Cardiac fibroblast (primary cell): ENCODE measurements around the gene AKAP13.

Experiments
- DNase-seq, 2 donors: peaks; one replicate each; pipeline versions ENCODE4 v3.0.0 to v3.0.0-alpha.2; 2010; ENCODE audit warnings: low read depth in 2 of 2
- H3K4me3 ChIP-seq, 2 donors: replicated peaks in 1 of 2; 1 replicate in 1 of 2; 2 replicates in 1 of 2; pipeline ENCODE4 v1.5.1; 2011; ENCODE audit warnings: low read depth in 2 of 2, low read length in 2 of 2, mild to moderate bottlenecking in 2 of 2, moderate library complexity in 1 of 2
- CTCF ChIP-seq: IDR thresholded peaks from one replicate; pipeline ENCODE4 v1.5.1; 2011; ENCODE audit warnings: low read depth, mild to moderate bottlenecking, low read length, inconsistent platforms

Gene AKAP13

GRCh38 chr15:85766001-85766831 is 385.8 kb downstream of the AKAP13 start:
- no peak for DNase-seq
- no peak for TF ChIP-seq CTCF
- no peak overlapping the region for H3K4me3 ChIP-seq

DNA sequence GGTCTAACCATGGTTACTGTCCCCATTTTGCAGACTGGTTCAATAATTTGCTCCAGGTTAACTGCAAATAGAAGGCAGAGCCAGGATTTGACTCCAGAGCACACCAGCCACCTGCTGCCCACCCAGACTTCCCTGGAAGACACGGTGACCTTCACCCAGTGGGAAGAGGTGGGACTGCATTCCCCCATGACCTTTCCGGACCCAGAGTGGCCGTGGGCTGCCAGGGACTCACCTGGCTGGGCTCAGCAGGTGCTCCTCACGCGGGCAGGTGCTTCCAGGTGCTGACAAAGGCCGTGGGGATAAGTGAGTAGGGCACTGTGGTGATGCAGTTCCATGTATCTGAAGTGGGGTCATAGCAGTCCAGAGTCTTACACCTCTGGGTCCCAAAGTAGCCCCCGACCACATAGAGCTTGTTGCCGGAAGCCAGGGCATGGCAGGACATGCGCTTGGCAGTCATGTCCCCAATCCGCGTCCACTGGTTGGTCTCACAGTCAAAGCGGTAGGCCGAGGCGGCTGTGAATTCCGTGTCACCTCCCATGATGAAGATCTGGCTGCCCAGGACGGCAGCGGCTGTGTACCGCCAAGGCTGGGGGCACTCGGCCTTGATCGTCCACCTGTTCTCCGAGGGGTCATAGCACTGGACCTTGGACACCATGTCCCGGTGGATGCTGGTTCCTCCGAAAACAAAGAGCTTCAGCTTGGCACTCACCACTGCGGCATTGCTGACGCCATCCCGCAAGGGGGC is 387.6 kb downstream of the AKAP13 start:
- H3K4me3 ChIP-seq = no peak overlapping the region
- DNase-seq = no peak
- TF ChIP-seq CTCF = no peak

DNA sequence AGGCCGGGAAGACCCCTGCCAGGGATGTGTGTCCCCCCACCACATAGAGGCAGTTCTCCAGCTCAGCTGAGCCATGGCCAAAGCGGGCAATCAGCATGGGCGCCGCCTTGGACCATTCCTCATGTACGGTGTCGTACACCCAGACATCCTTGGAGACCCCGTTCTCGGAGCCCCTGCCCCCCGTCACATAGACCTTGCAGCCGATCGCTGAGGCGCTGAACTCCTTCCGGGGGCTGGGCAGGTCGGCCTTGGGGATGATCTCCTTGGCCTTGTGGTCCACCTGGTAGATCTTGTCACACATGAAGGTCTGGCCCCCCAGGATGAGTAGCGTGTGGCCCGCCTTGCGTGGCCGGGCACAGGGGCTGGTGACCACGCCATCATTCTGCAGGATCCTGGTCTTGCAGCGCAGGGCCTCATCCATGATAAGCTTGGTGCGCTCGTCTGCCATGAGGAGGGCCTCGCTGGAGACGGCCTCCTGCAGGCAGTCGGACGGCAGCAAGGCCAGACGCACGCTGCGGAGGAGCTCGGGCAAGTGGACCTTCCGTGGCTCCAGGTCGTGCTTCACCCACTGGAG is 388.3 kb downstream of the AKAP13 start:
- no peak overlapping the region for H3K4me3 ChIP-seq
- no peak for TF ChIP-seq CTCF
- DNase-seq = no peak

GRCh38 chr15:85769182-85769900 is 388.9 kb downstream of the AKAP13 start:
- no peak for TF ChIP-seq CTCF

GRCh38 chr15:85770096-85771041 is 390.0 kb downstream of the AKAP13 start:
- peak in 1 of 2 donors; percentile 48 for DNase-seq
- TF ChIP-seq CTCF = no peak
- H3K4me3 ChIP-seq = no peak overlapping the region

More at GRCh38 chr15:85769182-85769900, 388.9 kb downstream of the AKAP13 start:
- H3K4me3 ChIP-seq = no peak overlapping the region
- no peak for DNase-seq
